C1 segment of cervical spinal cord (tissue), 14 donors: Measurements from ENCODE around the gene C4BPB.

ENCODE experiments used
- DNase-seq, 14 donors: peaks; one replicate each; lab custom pipeline; 2025; lab: John Stamatoyannopoulos, UW

Gene C4BPB

DNA sequence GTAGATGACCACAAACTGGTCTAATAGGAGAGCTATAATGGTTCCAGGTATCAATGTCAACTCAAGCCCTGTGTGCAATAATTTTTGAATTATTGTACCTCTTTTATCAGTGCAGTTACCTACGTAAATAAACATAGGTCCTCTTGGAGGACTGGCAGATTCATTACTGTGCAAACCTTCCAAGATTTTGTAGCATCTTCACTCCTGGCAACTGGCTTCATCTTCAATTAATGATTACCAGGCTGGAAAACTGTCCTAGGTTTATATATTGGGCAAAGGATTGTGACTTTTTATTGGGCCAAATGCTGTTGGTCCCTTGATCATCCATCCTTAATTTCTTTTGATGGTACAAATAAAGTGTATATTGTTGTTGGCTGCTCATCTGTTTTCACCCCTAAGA, 51.0 kb downstream of the C4BPB start:
- DNase-seq, result no peak

DNA sequence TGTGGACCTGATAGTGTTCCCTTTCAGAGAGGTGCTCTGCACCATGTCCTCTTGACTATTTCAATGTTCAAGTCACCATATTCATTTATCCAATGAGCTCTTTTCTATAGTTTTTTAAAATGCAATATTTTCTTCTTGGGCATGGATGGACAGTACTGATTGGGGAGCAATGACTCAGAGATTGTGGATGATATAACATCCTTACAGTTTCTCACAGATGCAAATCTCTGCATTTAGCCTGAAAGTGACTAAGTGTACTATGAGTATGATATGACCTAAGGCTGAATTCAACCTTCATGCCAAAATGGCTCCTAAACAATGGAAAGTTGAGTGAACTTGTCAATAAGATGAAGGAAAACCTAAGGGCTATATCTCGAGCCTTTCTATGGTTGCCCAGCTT, 51.9 kb downstream of the C4BPB start:
- DNase-seq, result no peak

DNA sequence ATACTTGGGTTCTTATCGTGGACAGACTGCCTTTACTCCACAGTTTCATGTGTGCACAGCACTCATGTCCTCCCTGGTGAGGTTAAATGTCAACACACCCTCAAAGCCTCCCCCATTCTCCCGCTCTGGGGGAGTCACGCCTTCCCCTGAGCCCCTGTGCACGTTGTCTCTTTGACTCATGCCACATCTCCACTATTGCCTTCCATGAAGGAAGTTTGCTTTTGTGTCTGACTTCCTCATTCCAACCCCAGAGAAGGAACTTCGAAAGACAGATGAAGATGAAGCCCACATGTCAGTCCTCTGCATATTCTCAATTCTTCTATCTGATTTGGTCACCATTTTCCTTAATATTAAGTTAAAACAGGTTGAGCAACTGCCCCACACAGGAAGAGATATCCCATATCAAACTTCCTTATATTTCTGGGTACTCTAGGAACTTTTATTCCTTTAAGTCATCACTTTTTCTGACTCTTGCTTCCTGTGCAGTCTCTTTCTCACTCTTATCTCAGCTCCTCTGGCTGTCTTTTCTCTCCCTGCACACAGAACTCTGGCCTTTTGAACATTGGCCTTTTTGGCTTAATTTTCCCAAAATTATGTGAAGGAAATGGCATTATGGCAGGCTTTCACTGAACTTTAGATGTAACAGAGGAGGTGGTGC, 56.9 kb downstream of the C4BPB start:
- no peak for DNase-seq
